HepG2 (cell line): ENCODE measurements around the gene BAZ2A. TPM values are rescaled to one million over a fixed set of nuclear protein-coding genes. Genes with fewer than 3 reads are reported as not detected.
A peak's percentile ranks its signal among the peaks of the same experiment; 100 is the strongest.

ENCODE experiments used
- ESRRA ChIP-seq: sonication (generic); formaldehyde crosslinking; IDR thresholded peaks from 2 replicates; pipeline ENCODE4 v1.5.1; 2020; ENCODE audit warnings: mild to moderate bottlenecking, low read depth, missing genetic modification reagents
- JDP2 ChIP-seq: sonication (generic); formaldehyde crosslinking; IDR thresholded peaks from 2 replicates; pipeline ENCODE4 v1.8.1; 2022; ENCODE audit warnings: missing genetic modification reagents, borderline replicate concordance
- KLF13 ChIP-seq: sonication (generic); formaldehyde crosslinking; IDR thresholded peaks from 2 replicates; pipeline ENCODE4 v1.4.0; 2020; ENCODE audit warnings: mild to moderate bottlenecking, missing genetic modification reagents
- PAWR ChIP-seq: sonication (generic); formaldehyde crosslinking; IDR thresholded peaks from 2 replicates; pipeline ENCODE4 v1.4.0; 2020; ENCODE audit warnings: missing genetic modification reagents, mild to moderate bottlenecking, borderline replicate concordance
- PCBP2 ChIP-seq: fragments of 200-400 bp; formaldehyde crosslinking; optimal IDR thresholded peaks from 2 replicates; pipeline ENCODE3; 2018; ENCODE audit warnings: low read length, low read depth; ENCODE audit not compliant: poor library complexity, severe bottlenecking
- PHF20 ChIP-seq: sonication (generic); formaldehyde crosslinking; IDR thresholded peaks from 2 replicates; pipeline ENCODE4 v1.5.0; 2020; ENCODE audit warnings: mild to moderate bottlenecking, missing genetic modification reagents
- RBAK ChIP-seq: sonication (generic); formaldehyde crosslinking; IDR thresholded peaks from 2 replicates; pipeline ENCODE4 v1.5.1; 2020; ENCODE audit warnings: mild to moderate bottlenecking, missing genetic modification reagents
- SMC3 ChIP-seq: IDR thresholded peaks from 2 replicates; pipeline ENCODE4 v1.6.1; 2011; ENCODE audit warnings: low read length, improper control_type of control experiment
- STAG1 ChIP-seq: sonication (generic); formaldehyde crosslinking; IDR thresholded peaks from 2 replicates; pipeline ENCODE4 v1.4.0; 2020; ENCODE audit warnings: missing genetic modification reagents
- XRCC5 ChIP-seq: fragments of 200-400 bp; formaldehyde crosslinking; optimal IDR thresholded peaks from 2 replicates; pipeline ENCODE3; 2017; ENCODE audit warnings: mild to moderate bottlenecking, low read length
- ZNF605 ChIP-seq: sonication (generic); formaldehyde crosslinking; IDR thresholded peaks from 2 replicates; pipeline ENCODE4 v1.8.0; 2022; ENCODE audit warnings: mild to moderate bottlenecking, missing genetic modification reagents
- ZNF614 ChIP-seq: IDR thresholded peaks from 2 replicates; pipeline ENCODE4 v1.6.1; 2018; ENCODE audit warnings: missing biosample characterization, missing genetic modification reagents, inconsistent platforms, borderline replicate concordance
- ZNF790 ChIP-seq: sonication (generic); formaldehyde crosslinking; IDR thresholded peaks from 2 replicates; pipeline ENCODE4 v1.8.0; 2022; ENCODE audit warnings: missing genetic modification reagents, mild to moderate bottlenecking, borderline replicate concordance
- polyA plus RNA-seq, 8 experiments: library from polyadenylated mRNA; depleted of rRNA in 3 of 8; stranded (reverse) in 7 of 8; unstranded in 1 of 8; fragments of >200 nt; fragmentation: Illumina TruSeq in 4 of 8; extraction: Trizol in 4 of 8; gene quantifications; 2 replicates each; pipeline versions ENCODE4 v1.2.1 to v1.2.3, GENCODE V29; 2011 to 2016; ENCODE audit warnings: low read depth in 4 of 8, missing spikeins in 1 of 8, mixed read lengths in 1 of 8; ENCODE audit not compliant: insufficient read depth in 1 of 8
- total RNA-seq, 5 experiments: library from RNA; depleted of rRNA; stranded (reverse); fragments of >200 nt; fragmentation: Illumina TruSeq; extraction: Trizol; gene quantifications; 2 replicates each; pipeline ENCODE4 v1.2.3, GENCODE V29; 2016; ENCODE audit warnings: low read depth in 1 of 5
- TF ChIP-seq, protein P1 (sequence below), 2 experiments: sonication (generic) in 1 of 2; formaldehyde crosslinking in 1 of 2; IDR thresholded peaks; 2 replicates each; pipeline versions ENCODE4 v1.6.1 to v1.9.0; 2014 to 2022; ENCODE audit warnings: antibody characterized with exemption in 1 of 2, borderline replicate concordance in 1 of 2, inconsistent platforms in 1 of 2, low read depth in 1 of 2, missing genetic modification reagents in 1 of 2
- TF ChIP-seq, protein P2 (sequence below): IDR thresholded peaks from 2 replicates; pipeline ENCODE4 v1.6.1; 2012; ENCODE audit warnings: inconsistent platforms
- TF ChIP-seq, protein P3 (sequence below): sonication (generic); formaldehyde crosslinking; IDR thresholded peaks from 2 replicates; pipeline ENCODE4 v1.8.0; 2022; ENCODE audit warnings: mild to moderate bottlenecking, missing genetic modification reagents

The BAZ2A gene
- total and polyA plus RNA-seq, 2 of the 13 experiments (the other 11 are each of a cell fraction or from before 2014, with no cell fraction given): 21.8 to 73.5 TPM

DNA sequence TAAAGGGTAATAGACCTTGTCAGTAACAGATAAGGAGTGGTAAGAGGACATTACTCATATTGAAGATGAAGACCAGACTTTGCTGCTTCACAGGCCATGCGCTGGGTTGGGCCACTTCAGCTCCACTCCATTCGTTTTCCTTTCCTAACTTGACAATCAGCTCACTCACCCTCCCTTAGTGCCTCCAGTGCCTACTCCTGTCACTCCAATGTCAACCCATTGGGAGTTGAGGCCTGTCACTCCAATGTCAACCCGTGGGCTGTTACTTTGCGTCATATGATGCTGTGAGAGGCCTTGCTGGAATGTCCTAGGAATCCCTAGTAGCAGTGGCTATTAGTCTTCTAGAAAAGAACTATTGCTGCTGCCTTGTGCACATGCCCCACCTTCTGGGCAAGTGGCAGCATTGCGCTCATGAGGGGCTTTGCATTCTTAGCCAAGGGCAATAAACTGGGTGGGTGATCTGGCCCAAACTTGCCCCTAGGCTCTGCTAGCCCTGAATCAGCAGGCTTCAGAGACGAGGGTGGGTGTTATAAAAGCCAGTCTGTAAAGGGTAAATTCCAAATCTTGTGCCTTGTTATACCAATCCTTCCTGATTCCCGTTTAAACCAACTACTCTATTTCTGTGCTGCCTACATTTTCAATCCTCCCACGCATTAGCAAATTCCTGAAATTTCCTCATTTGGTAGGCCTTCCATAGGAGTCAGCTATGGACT, 36.1 kb downstream of the BAZ2A start (continued):
- peak; percentile 55 for TF ChIP-seq SMC3
- TF ChIP-seq PCBP2: no peak
- TF ChIP-seq ZNF605 (CRISPR knock-in tag): peak; percentile 46; the same call in 1 of the 2 replicates
- 0 out of 2 replicates have a peak, but pooled peaks have one; percentile 28 for TF ChIP-seq PHF20 (CRISPR knock-in tag)
- TF ChIP-seq JDP2 (CRISPR knock-in tag): no peak
- TF ChIP-seq, protein P1, sequence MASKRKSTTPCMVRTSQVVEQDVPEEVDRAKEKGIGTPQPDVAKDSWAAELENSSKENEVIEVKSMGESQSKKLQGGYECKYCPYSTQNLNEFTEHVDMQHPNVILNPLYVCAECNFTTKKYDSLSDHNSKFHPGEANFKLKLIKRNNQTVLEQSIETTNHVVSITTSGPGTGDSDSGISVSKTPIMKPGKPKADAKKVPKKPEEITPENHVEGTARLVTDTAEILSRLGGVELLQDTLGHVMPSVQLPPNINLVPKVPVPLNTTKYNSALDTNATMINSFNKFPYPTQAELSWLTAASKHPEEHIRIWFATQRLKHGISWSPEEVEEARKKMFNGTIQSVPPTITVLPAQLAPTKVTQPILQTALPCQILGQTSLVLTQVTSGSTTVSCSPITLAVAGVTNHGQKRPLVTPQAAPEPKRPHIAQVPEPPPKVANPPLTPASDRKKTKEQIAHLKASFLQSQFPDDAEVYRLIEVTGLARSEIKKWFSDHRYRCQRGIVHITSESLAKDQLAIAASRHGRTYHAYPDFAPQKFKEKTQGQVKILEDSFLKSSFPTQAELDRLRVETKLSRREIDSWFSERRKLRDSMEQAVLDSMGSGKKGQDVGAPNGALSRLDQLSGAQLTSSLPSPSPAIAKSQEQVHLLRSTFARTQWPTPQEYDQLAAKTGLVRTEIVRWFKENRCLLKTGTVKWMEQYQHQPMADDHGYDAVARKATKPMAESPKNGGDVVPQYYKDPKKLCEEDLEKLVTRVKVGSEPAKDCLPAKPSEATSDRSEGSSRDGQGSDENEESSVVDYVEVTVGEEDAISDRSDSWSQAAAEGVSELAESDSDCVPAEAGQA (IDR thresholded peaks at IDR 0.05; ENCODE audit: low read depth): no peak
- TF ChIP-seq, protein P1 (CRISPR knock-in tag; IDR thresholded peaks at IDR 0.05; ENCODE audit: borderline replicate concordance): no peak
- TF ChIP-seq ZNF790 (CRISPR knock-in tag): no peak
- peak; percentile 77 for TF ChIP-seq STAG1 (CRISPR knock-in tag)
- TF ChIP-seq XRCC5: peak; percentile 54
- TF ChIP-seq, protein P2, sequence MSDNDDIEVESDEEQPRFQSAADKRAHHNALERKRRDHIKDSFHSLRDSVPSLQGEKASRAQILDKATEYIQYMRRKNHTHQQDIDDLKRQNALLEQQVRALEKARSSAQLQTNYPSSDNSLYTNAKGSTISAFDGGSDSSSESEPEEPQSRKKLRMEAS: 0 out of 2 replicates have a peak, but pooled peaks have one; percentile 33
- no peak for TF ChIP-seq KLF13
- no peak for TF ChIP-seq RBAK
- TF ChIP-seq, protein P3, sequence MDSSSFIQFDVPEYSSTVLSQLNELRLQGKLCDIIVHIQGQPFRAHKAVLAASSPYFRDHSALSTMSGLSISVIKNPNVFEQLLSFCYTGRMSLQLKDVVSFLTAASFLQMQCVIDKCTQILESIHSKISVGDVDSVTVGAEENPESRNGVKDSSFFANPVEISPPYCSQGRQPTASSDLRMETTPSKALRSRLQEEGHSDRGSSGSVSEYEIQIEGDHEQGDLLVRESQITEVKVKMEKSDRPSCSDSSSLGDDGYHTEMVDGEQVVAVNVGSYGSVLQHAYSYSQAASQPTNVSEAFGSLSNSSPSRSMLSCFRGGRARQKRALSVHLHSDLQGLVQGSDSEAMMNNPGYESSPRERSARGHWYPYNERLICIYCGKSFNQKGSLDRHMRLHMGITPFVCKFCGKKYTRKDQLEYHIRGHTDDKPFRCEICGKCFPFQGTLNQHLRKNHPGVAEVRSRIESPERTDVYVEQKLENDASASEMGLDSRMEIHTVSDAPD (CRISPR knock-in tag): no peak
- no peak for TF ChIP-seq PAWR (CRISPR knock-in tag)
- no peak for TF ChIP-seq ESRRA (CRISPR knock-in tag)
- TF ChIP-seq ZNF614: no peak
